Esophagus squamous epithelium (tissue), 4 donors: ENCODE measurements around the gene TMEM30B.

Experiments used
- CTCF ChIP-seq, 6 experiments: fragments of 450-650 bp in 4 of 6; fragments of 200-600 bp in 2 of 6; sonication (generic) in 2 of 6; IDR thresholded peaks; one replicate each; pipeline ENCODE4 v1.5.1; 2016 to 2019; ENCODE audit warnings: antibody characterized with exemption in 6 of 6, mild to moderate bottlenecking in 4 of 6, moderate library complexity in 4 of 6
- POLR2A ChIP-seq, 4 donors: fragments of 450-650 bp; IDR thresholded peaks; one replicate each; pipeline ENCODE4 v1.6.1; 2017; ENCODE audit warnings: antibody characterized with exemption in 4 of 4, mild to moderate bottlenecking in 4 of 4, moderate library complexity in 3 of 4

GRCh38 chr14:61258985-61259384 lies 22.2 kb downstream of the TMEM30B start:
- TF ChIP-seq POLR2A (IDR thresholded peaks at IDR 0.05) (no peak), CTCF (IDR thresholded peaks at IDR 0.05) (no peak)
